ENCODE results near the gene CELF2. TPM values are rescaled to one million over a fixed set of nuclear protein-coding genes. Genes with fewer than 3 reads are reported as not detected.

The CELF2 gene
- total and polyA plus RNA-seq, 2 of the 4 experiments (the other 2 are of a cell fraction), result 3.5 to 6.6 TPM

DNA sequence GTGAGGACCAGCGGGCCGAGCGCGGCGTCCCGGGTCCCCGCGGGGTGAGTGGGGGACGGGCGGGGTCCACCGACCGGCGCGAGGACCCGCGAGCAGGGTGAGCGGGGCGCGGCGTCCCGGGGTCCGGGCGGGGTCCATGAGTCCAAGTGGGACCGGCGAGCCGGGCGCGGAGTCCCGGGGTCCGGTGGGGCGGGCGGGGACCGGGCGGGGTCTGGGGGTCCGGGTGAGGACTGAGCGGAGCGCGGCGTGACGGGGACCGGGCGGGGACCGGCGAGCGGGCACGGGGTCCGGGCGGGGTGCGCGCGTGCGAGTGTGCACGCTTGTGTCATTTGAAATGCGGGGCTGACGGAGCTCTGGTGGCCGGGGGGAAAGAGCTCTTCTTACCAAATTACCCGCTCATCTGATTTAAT is 765 bp downstream of the CELF2 start:
- ATAC-seq (ENCODE audit: low read depth) (peak; percentile 23), DNase-seq (no peak)
- no peaks in the 10 kb centered on the region for H4K20me1 ChIP-seq (ENCODE audit: insufficient read depth, low read length)
- H3K18ac ChIP-seq (ENCODE audit: low read depth, low read length), result no peak overlapping the region
- H3K4me3 ChIP-seq (ENCODE audit: insufficient read depth, low read depth, low read length), result peak overlapping the region; percentile 87
- H3K9ac ChIP-seq (ENCODE audit: low read depth, low read length), result peak overlapping the region; percentile 30; the same call in 1 of the 2 replicates
- H2AK9ac ChIP-seq (replicated peaks; ENCODE audit: low read depth, low read length, poor library complexity), result no peak overlapping the region
- no peak overlapping the region for H3K4ac ChIP-seq (ENCODE audit: low read depth, low read length)
- no peak overlapping the region for H4K8ac ChIP-seq (ENCODE audit: low read depth in 2 of 2, low read length in 2 of 2)
- peaks cover 39% of the 10 kb centered on the region for H3K27me3 ChIP-seq (ENCODE audit: control insufficient read depth, insufficient read depth, low read length)
- no peak overlapping the region for H4K5ac ChIP-seq (ENCODE audit: low read depth, low read length)
- POLR2A ChIA-PET (ENCODE audit: unreplicated experiment), result no interaction called here
- no peaks in the 10 kb centered on the region for H3K79me1 ChIP-seq (ENCODE audit: low read depth in 1 of 2, low read length in 2 of 2)
- CTCF ChIA-PET, result no interaction called here
- no peak overlapping the region for H3K56ac ChIP-seq (ENCODE audit: extremely low read depth, insufficient read depth, low read length)
- H4K91ac ChIP-seq (ENCODE audit: insufficient read depth, low read depth, low read length), result no peak overlapping the region
- H2BK20ac ChIP-seq (ENCODE audit: low read depth, low read length), result no peak overlapping the region
- BruUV-seq (replicated peaks), result no TSS peak
- no CpG with 5 or more reads among the region's 57 CpGs for WGBS, 2 experiments (ENCODE audit: extremely low coverage in 2 of 2, insufficient read length in 1 of 2)
- H3K9me1 ChIP-seq (ENCODE audit: insufficient read depth, low read length), result no peaks in the 10 kb centered on the region
- no peak overlapping the region for H2BK15ac ChIP-seq (ENCODE audit: low read depth, low read length)
- dilution Hi-C loops (cut with HindIII; ENCODE audit: low sequenced_read_pairs, unreplicated experiment), result no loop called here
- H2AK5ac ChIP-seq (ENCODE audit: low read depth, low read length), result no peak overlapping the region
- H2BK5ac ChIP-seq (ENCODE audit: low read depth, low read length, poor library complexity, severe bottlenecking), result no peak overlapping the region
- no peak overlapping the region for H2BK120ac ChIP-seq (ENCODE audit: low read depth, low read length)
- TF ChIP-seq BHLHE40 (IDR thresholded peaks at IDR 0.05; ENCODE audit: low read depth, low read length), result no peak
- no peak for TF ChIP-seq RFX5 (IDR thresholded peaks at IDR 0.05; ENCODE audit: low read depth, low read length)
- TF ChIP-seq, protein P1, sequence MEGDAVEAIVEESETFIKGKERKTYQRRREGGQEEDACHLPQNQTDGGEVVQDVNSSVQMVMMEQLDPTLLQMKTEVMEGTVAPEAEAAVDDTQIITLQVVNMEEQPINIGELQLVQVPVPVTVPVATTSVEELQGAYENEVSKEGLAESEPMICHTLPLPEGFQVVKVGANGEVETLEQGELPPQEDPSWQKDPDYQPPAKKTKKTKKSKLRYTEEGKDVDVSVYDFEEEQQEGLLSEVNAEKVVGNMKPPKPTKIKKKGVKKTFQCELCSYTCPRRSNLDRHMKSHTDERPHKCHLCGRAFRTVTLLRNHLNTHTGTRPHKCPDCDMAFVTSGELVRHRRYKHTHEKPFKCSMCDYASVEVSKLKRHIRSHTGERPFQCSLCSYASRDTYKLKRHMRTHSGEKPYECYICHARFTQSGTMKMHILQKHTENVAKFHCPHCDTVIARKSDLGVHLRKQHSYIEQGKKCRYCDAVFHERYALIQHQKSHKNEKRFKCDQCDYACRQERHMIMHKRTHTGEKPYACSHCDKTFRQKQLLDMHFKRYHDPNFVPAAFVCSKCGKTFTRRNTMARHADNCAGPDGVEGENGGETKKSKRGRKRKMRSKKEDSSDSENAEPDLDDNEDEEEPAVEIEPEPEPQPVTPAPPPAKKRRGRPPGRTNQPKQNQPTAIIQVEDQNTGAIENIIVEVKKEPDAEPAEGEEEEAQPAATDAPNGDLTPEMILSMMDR (conservative IDR thresholded peaks at IDR 0.05; ENCODE audit: low read depth, low read length), result no peak
- TF ChIP-seq NFE2L2 (IDR thresholded peaks at IDR 0.05; ENCODE audit: low read depth, low read length), result no peak
- no peak for TF ChIP-seq CHD1 (IDR thresholded peaks at IDR 0.05; ENCODE audit: low read depth, low read length)
- TF ChIP-seq, protein P2, sequence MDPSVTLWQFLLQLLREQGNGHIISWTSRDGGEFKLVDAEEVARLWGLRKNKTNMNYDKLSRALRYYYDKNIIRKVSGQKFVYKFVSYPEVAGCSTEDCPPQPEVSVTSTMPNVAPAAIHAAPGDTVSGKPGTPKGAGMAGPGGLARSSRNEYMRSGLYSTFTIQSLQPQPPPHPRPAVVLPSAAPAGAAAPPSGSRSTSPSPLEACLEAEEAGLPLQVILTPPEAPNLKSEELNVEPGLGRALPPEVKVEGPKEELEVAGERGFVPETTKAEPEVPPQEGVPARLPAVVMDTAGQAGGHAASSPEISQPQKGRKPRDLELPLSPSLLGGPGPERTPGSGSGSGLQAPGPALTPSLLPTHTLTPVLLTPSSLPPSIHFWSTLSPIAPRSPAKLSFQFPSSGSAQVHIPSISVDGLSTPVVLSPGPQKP (IDR thresholded peaks at IDR 0.05; ENCODE audit: borderline replicate concordance, low read depth, low read length), result no peak
- TF ChIP-seq MXI1 (IDR thresholded peaks at IDR 0.05; ENCODE audit: borderline replicate concordance, low read depth, low read length), result no peak
- no peak for TF ChIP-seq CEBPB (IDR thresholded peaks at IDR 0.05; ENCODE audit: low read depth, low read length)
- TF ChIP-seq RCOR1 (IDR thresholded peaks at IDR 0.05; ENCODE audit: insufficient replicate concordance, low read length), result no peak
- TF ChIP-seq SMC3 (IDR thresholded peaks at IDR 0.05; ENCODE audit: low read depth, low read length), result no peak
- no peak for TF ChIP-seq POLR2A (IDR thresholded peaks at IDR 0.05; ENCODE audit: low read depth, low read length)
- TF ChIP-seq MAZ (IDR thresholded peaks at IDR 0.05; ENCODE audit: borderline replicate concordance, low read depth, low read length), result no peak
- no peak for TF ChIP-seq FOS (IDR thresholded peaks at IDR 0.05; ENCODE audit: low read depth, low read length)
- TF ChIP-seq, protein P3, sequence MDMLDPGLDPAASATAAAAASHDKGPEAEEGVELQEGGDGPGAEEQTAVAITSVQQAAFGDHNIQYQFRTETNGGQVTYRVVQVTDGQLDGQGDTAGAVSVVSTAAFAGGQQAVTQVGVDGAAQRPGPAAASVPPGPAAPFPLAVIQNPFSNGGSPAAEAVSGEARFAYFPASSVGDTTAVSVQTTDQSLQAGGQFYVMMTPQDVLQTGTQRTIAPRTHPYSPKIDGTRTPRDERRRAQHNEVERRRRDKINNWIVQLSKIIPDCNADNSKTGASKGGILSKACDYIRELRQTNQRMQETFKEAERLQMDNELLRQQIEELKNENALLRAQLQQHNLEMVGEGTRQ (IDR thresholded peaks at IDR 0.05; ENCODE audit: low read depth, low read length), result no peak
- no peak for TF ChIP-seq MAFK (IDR thresholded peaks at IDR 0.05; ENCODE audit: low read depth, low read length)
- no peak for TF ChIP-seq RAD21 (IDR thresholded peaks at IDR 0.05; ENCODE audit: low read length)
- no peak overlapping the region for H3K23ac ChIP-seq (ENCODE audit: low read depth, low read length)
- in situ Hi-C loops (cut with MboI; ENCODE audit: low sequenced_read_pairs), result no loop called here
- peaks cover 2% of the 10 kb centered on the region; the same call in 1 of the 2 replicates for H3K9me3 ChIP-seq (ENCODE audit: control insufficient read depth, insufficient read depth, low read length)
- peaks cover 2% of the 10 kb centered on the region; the same call in 1 of the 2 replicates for H3K4me1 ChIP-seq (ENCODE audit: control insufficient read depth, insufficient read depth, low read length)
- H3K14ac ChIP-seq (replicated peaks; ENCODE audit: low read depth, low read length), result no peak overlapping the region
- intact Hi-C loops (cut with micrococcal nuclease), result no loop called here
- H2AFZ ChIP-seq (replicated peaks; ENCODE audit: low read length, poor library complexity), result no peak overlapping the region
- H3K27ac ChIP-seq (ENCODE audit: insufficient read depth, low read length), result no peak overlapping the region; the same call in 1 of the 2 replicates
- H3K36me3 ChIP-seq (ENCODE audit: control insufficient read depth, insufficient read depth, low read length), result no peaks in the 10 kb centered on the region
- peak overlapping the region; percentile 83 for H3K4me2 ChIP-seq (ENCODE audit: low read depth, low read length)
